AG08395 (cell line): ENCODE results near the gene NUTM2G.
"Not testable (repeated sequence)": the region's sequence is repeated elsewhere in the genome, so short reads cannot be mapped to it uniquely, and the experiment has no call there.

Source experiments
- DNase-seq: peaks from one replicate; pipeline ENCODE4 v3.0.0; 2012; ENCODE audit warnings: mixed read lengths, low spot score

Gene NUTM2G

DNA sequence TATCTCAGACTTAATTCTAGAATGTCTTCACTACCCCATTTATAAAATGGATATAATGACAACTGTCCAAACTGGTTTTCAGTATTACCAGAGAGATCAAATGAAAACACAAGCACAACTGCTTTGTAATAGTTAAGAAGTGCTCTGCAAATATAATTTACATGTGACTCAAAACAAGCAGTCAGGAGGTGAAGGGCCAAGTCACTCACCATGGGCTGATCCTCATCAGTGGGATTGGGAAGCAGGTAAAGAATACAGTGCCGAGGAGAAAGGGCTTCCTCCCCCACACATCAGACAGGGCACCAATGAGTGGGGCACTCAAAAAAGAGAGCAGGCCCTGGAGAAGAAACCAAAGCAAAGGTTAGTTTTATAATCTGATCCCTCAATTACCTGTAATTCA is 20.7 kb downstream of the NUTM2G start:
- DNase-seq, result not testable (repeated sequence)

GRCh38 chr9:96950539-96950938 is 21.9 kb downstream of the NUTM2G start:
- DNase-seq, result not testable (repeated sequence)

- DNase-seq, result not testable (repeated sequence)
Observed at GRCh38 chr9:96967591-96967990, 38.9 kb downstream of the NUTM2G start.

DNA sequence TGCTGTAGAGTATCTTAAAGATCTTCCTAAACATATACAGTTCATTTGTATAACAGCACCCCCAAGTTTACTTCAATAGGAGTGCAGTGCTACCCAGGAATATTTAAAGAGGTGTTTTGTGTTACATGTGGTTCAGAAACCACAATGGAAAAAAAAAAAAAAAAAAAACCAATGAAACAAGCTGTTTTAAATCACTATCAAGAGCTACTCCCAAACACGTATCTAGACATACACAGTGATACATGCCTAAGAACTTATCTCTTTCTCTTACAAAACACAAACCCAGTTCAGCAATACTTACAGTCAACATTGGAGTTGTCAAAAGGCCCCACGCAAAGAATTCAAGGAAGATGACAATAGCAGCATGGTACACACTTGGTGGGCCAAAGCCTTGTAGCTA is 43.9 kb downstream of the NUTM2G start:
- not testable (repeated sequence) for DNase-seq

GRCh38 chr9:96974037-96974436 is 45.4 kb downstream of the NUTM2G start:
- not testable (repeated sequence) for DNase-seq

GRCh38 chr9:96983496-96984122 is 55.0 kb downstream of the NUTM2G start:
- not testable (repeated sequence) for DNase-seq

GRCh38 chr9:96984139-96984538 is 55.5 kb downstream of the NUTM2G start:
- not testable (repeated sequence) for DNase-seq

DNA sequence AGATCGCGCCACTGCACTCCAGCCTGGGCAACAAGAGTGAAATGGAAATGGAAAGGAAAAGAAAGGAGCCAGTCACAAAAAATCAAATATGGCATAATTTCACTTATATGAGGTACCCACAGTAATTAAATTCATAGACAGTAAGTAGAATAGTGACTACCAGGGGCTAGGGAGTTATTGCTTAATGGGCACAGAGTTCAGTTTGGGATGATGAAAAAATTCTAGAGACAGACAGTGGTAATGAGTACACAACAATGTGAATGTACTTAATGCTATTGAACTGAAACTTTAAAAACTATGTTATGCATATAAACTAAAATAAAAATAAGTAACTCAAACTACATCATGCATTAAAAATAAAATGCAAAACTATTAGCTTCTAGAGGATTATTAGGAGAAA is 56.2 kb downstream of the NUTM2G start:
- not testable (repeated sequence) for DNase-seq
